ENCODE data around the gene FKBP8. TPM values are rescaled to one million over a fixed set of nuclear protein-coding genes. Genes with fewer than 3 reads are reported as not detected.
"Not testable (repeated sequence)": the region's sequence is repeated elsewhere in the genome, so short reads cannot be mapped to it uniquely, and the experiment has no call there.

Gene FKBP8
- total RNA-seq, 1 donor from 2014 or later = 376 TPM

DNA sequence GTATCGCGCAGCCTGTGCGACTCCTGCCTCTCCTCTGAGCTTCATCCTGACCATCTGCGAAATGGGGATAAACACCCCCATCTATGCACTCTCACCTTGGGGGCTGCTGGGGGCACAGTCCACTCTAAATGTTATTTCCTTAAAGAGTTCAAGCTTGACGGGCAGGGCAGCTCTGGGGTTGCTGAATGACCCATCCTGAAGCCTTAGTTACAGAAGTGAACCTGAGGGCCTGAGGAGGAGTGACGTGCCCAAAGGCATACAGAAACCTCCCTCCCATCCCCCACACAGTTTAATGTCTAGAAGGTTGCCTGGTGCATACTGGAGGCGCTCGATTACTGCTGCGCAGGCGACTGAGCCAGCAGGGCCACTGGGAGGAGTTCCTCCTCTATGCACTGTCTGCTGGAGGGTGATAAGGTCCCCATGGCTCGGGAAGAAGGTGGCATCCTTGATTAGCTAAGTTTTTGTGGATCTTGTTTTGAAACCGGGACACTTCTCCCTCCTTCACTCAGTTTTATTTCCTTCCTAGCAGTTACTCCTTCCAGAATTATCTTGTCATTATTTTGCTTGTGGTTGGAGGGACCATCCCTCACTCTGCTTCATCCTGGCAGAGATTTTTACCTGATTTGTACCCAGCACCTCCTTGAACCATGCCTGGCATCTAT lies 572 bp upstream of the FKBP8 start:
- Histone ChIP-seq H3K27me3 (no peaks in the 10 kb centered on the region), H3K36me3 (peaks cover 0 to 27% of the 10 kb centered on the region in 2 donors), H3K4me3 (peak overlapping the region; percentile 81 to 98), H3K27ac (peak overlapping the region; percentile 94), H3K4me1 (peaks cover 18% of the 10 kb centered on the region), H3K9me3 (no peaks in the 10 kb centered on the region)
- intact Hi-C loops (cut with DNase I) = no loop called here
- TF ChIP-seq POLR2A (IDR thresholded peaks at IDR 0.05) = no peak
- no peak for DNase-seq (ENCODE audit: extremely low spot score in 2 of 2)

DNA sequence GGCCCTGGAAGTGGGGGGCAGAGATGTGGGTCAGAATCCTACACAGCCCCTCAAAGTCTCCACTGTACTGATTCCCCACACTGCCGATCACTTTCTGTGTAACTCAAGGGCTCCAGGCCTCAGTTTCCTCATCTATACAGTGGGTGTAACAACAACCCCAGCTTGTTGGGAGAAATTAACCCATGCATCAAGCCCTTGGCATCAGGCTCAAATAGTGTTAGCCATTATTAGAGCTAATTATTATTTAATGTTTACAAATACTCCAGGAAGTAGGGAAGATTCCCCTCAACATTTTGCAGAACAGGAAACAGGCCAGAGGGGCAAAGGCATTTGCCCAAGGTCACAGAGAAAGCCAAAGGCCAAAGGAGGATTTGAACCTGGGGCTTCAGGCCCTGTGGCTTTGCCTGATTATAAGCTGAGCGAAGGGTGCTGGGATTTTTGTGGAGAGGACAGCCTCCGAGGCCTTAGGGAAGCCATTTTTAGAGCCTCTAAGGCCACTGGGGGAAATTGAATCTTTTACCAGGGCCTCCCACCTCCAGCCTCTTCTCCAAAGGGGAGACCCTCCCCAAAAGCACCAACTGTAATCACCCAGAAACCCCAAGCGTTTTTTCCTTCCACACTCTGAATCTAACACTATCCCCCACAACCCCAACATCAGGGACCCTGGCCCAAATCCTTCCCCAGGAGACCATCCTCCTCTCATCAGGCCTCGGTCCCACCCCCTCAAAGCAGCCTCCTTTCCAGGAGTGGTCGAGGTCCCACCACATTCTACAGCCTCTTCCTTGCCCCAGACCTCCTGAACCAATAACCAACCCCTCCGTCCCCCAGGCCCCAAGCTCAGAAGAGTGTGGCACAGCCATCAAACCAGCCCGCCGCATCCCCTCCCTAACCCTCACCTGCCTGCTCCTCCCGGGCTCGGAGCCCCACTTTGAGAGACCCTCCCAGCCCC lies 1.1 kb downstream of the FKBP8 start:
- no peak for DNase-seq (ENCODE audit: extremely low spot score in 2 of 2)
- Histone ChIP-seq H3K4me1 (peaks cover 18% of the 10 kb centered on the region), H3K27ac (peak overlapping the region; percentile 94), H3K36me3 (peaks cover 0 to 30% of the 10 kb centered on the region in 2 donors), H3K9me3 (no peaks in the 10 kb centered on the region), H3K4me3 (peak overlapping the region; percentile 81 to 98), H3K27me3 (no peaks in the 10 kb centered on the region)
- TF ChIP-seq POLR2A (IDR thresholded peaks at IDR 0.05) (no peak), POLR2AphosphoS5 (IDR thresholded peaks at IDR 0.05; ENCODE audit: insufficient read depth in 1 of 2, low read depth in 1 of 2) (no peak)
- TF ChIP-seq, protein P1, sequence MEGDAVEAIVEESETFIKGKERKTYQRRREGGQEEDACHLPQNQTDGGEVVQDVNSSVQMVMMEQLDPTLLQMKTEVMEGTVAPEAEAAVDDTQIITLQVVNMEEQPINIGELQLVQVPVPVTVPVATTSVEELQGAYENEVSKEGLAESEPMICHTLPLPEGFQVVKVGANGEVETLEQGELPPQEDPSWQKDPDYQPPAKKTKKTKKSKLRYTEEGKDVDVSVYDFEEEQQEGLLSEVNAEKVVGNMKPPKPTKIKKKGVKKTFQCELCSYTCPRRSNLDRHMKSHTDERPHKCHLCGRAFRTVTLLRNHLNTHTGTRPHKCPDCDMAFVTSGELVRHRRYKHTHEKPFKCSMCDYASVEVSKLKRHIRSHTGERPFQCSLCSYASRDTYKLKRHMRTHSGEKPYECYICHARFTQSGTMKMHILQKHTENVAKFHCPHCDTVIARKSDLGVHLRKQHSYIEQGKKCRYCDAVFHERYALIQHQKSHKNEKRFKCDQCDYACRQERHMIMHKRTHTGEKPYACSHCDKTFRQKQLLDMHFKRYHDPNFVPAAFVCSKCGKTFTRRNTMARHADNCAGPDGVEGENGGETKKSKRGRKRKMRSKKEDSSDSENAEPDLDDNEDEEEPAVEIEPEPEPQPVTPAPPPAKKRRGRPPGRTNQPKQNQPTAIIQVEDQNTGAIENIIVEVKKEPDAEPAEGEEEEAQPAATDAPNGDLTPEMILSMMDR (IDR thresholded peaks at IDR 0.05) = no peak
- intact Hi-C loops (cut with DNase I) = no loop called here

DNA sequence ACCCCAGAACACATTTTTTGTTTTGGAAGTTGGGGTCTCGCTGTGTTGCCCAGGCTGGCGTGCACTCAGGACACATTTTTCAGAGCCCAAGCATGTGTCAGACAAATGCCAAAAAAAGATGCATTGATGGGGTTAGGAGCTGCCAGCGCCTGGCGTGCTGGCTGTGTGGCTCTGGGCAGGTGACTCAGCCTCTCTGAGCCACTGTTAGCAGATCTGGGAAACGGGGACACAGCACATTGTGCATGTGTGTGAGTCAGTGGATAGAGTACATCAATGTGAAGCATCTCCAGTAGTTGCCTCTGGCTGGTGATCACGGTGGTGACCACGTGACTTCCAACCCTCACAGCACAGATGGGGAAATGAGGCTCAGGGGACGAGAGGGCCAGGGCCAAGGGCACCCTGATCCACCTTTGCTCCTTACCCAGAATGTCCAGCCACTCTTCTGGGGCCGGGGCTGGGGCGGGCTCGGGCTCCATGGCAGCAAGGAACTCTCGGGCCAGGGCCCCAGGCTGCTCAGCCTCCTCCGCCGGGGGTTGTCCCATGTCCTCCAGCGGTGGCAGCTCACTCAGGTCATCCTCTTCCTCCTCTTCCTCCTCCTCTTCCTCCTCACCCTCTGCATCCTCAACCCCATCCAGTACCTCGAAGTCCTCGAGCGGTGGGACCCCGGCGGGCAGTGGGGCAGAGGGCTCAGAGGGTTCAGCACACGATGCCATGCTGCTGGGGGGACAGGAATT lies 1.9 kb downstream of the FKBP8 start:
- Histone ChIP-seq H3K9me3 (no peaks in the 10 kb centered on the region), H3K27me3 (no peaks in the 10 kb centered on the region), H3K27ac (peak overlapping the region; percentile 94), H3K4me3 (peak overlapping the region in 1 of 2 donors; percentile 98), H3K36me3 (peaks cover 0 to 38% of the 10 kb centered on the region in 2 donors), H3K4me1 (peaks cover 18% of the 10 kb centered on the region)
- TF ChIP-seq POLR2AphosphoS5 (IDR thresholded peaks at IDR 0.05; ENCODE audit: insufficient read depth in 1 of 2, low read depth in 1 of 2) = no peak
- TF ChIP-seq, protein P1 (IDR thresholded peaks at IDR 0.05) = no peak
- no peak for TF ChIP-seq POLR2A (IDR thresholded peaks at IDR 0.05)
- intact Hi-C loops (cut with DNase I) = no loop called here
- no peak for DNase-seq (ENCODE audit: extremely low spot score in 2 of 2)

DNA sequence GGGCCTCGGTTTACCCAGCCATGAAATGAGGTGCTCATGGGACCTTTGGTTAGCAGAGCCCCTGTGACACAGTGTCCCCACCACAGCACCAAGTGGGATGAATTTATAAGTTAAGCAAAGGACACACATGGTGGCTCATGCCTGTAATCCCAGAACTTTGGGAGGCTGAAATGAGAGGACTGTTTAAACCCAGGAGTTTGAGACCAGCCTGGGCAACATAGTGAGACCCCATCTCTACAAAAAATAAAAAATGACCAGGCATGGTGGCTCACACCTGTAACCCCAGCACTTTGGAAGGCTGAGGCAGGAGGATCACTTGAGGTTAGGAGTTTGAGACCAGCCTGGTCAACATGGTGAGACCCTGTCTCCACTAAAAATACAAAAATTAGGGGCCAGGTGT lies 3.2 kb downstream of the FKBP8 start:
- Histone ChIP-seq H3K4me1 (peaks cover 18% of the 10 kb centered on the region), H3K36me3 (peaks cover 0 to 45% of the 10 kb centered on the region in 2 donors)
- H3K4me3 ChIP-seq; DNase-seq (ENCODE audit: extremely low spot score in 2 of 2); intact Hi-C loops (cut with DNase I); H3K27ac ChIP-seq; H3K9me3 ChIP-seq; H3K27me3 ChIP-seq: not testable (repeated sequence)

DNA sequence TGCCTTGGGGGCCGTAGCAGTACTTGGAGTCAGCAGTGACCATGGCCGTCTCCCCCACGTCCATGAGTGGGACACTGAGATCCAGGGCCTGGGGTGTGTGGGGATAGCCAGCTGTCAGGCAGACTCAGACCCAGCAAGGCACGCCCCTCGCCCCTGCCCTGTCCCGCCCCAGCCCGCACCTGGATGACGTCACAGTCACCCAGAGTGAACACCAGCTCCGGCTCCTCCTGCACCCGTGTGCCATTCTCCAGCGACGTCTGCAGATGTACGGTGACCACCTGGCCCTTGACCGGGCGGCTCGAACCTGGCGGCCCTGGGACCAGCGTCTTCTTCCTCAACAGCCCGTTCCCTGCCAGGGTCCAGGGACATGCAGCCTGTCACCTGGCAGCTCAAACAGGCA lies 4.0 kb downstream of the FKBP8 start:
- DNase-seq (ENCODE audit: extremely low spot score in 2 of 2) = no peak
- no peak overlapping the region for H3K4me3 ChIP-seq
- no peaks in the 10 kb centered on the region for H3K9me3 ChIP-seq
- intact Hi-C loops (cut with DNase I) = no loop called here
- no peak for TF ChIP-seq POLR2AphosphoS5 (IDR thresholded peaks at IDR 0.05; ENCODE audit: insufficient read depth in 1 of 2, low read depth in 1 of 2)
- no peak for TF ChIP-seq POLR2A (IDR thresholded peaks at IDR 0.05)
- TF ChIP-seq, protein P1 (IDR thresholded peaks at IDR 0.05) = no peak
- H3K27ac ChIP-seq = no peak overlapping the region
- H3K27me3 ChIP-seq = no peaks in the 10 kb centered on the region
- H3K4me1 ChIP-seq = peaks cover 18% of the 10 kb centered on the region
- peaks cover 0 to 45% of the 10 kb centered on the region in 2 donors for H3K36me3 ChIP-seq

Data from vagina (tissue), 2 donors.